K562 (cell line): ENCODE measurements around the gene HIPK1. TPM values are rescaled to one million over a fixed set of nuclear protein-coding genes. Genes with fewer than 3 reads are reported as not detected.

Experiments used
- ATAC-seq: fragments of 200-7000 bp; cut with Tn5 transposase; 3 replicates; pipeline ENCODE4 v1.9.1; 2020; ENCODE audit warnings: moderate library complexity
- BruUV-seq: library from RNA; stranded (reverse); fragments of 400-500 nt; replicated peaks from 2 replicates; lab custom pipeline; 2021; lab: Mats Ljungman, UMichigan
- CTCF ChIA-PET: fragments of 300-600 bp; formaldehyde crosslinking; extraction: SDS; loops from one replicate; lab custom pipeline; 2021; ENCODE audit warnings: low intra/inter-chr PET ratio; lab: Yijun Ruan, JAX
- POLR2A ChIA-PET: fragments of 300-600, 350-650 bp; sonication (Branson Sonifier 250); formaldehyde crosslinking; extraction: SDS; loops from one replicate; lab custom pipeline; 2021; ENCODE audit warnings: antibody characterized with exemption, inconsistent platforms; lab: Yijun Ruan, JAX
- DNase-seq, 4 experiments: peaks; one replicate each; pipeline versions ENCODE4 v3.0.0 to v3.0.0-alpha.2; 2011 to 2018; ENCODE audit warnings: low spot score in 3 of 4, mixed read lengths in 3 of 4; ENCODE audit errors: extremely low read depth in 1 of 4
- FAIRE-seq: peaks from 2 replicates; lab custom pipeline; 2011; peaks lifted over from hg19 to GRCh38; lab: Jason Lieb, UNC
- H2AFZ ChIP-seq: 2 replicates; pipeline ENCODE4 v1.6.0; 2011; ENCODE audit warnings: low read depth, low read length, control low read depth, inconsistent platforms
- H3K27ac ChIP-seq: fragments of 200-600 bp; 3 replicates; pipeline ENCODE4 v1.8.0; 2011; ENCODE audit warnings: low read depth, mild to moderate bottlenecking, control low read depth, inconsistent platforms, low read length, moderate library complexity, mixed read lengths; ENCODE audit errors: extremely low read depth
- H3K27me3 ChIP-seq, 2 experiments: fragments of 300-600 bp in 1 of 2; 2 replicates in 1 of 2; 3 replicates in 1 of 2; pipeline versions ENCODE4 v1.6.0 to v1.8.0; 2011; ENCODE audit warnings: inconsistent platforms in 2 of 2, low read length in 2 of 2, mild to moderate bottlenecking in 1 of 2, mixed read lengths in 1 of 2, moderate library complexity in 1 of 2; ENCODE audit not compliant: control insufficient read depth in 2 of 2, insufficient read depth in 2 of 2
- H3K36me3 ChIP-seq: fragments of 300-600 bp; 3 replicates; pipeline ENCODE4 v1.8.0; 2011; ENCODE audit warnings: mild to moderate bottlenecking, low read length, inconsistent platforms; ENCODE audit not compliant: control insufficient read depth, insufficient read depth
- H3K4me1 ChIP-seq, 2 experiments: fragments of 200-600 bp in 1 of 2; replicated peaks in 1 of 2; 2 replicates in 1 of 2; 3 replicates in 1 of 2; pipeline versions ENCODE4 v1.5.1 to v1.8.0; 2011; ENCODE audit warnings: inconsistent platforms in 2 of 2, low read length in 2 of 2, mild to moderate bottlenecking in 1 of 2, mixed read lengths in 1 of 2, moderate library complexity in 1 of 2; ENCODE audit not compliant: control insufficient read depth in 2 of 2, insufficient read depth in 2 of 2
- H3K4me2 ChIP-seq: 2 replicates; pipeline ENCODE4 v1.6.1; 2011; ENCODE audit warnings: low read length, control low read depth, inconsistent platforms, mixed read lengths; ENCODE audit not compliant: insufficient read depth
- H3K4me3 ChIP-seq: fragments of 200-600 bp; sonication (generic), shearing (Covaris generic); 2 replicates; pipeline ENCODE4 v1.5.1; 2016; ENCODE audit warnings: control low read depth, inconsistent platforms
- H3K79me2 ChIP-seq: fragments of 200-600 bp; 3 replicates; pipeline ENCODE4 v1.8.0; 2011; ENCODE audit warnings: low read length, inconsistent platforms; ENCODE audit not compliant: control insufficient read depth, insufficient read depth
- H3K9ac ChIP-seq, 2 experiments: 2 replicates each; pipeline versions ENCODE4 v1.6.0 to v1.6.1; 2011; ENCODE audit warnings: low read depth in 2 of 2, low read length in 2 of 2, control low read depth in 1 of 2, inconsistent platforms in 1 of 2, mild to moderate bottlenecking in 1 of 2, mixed read lengths in 1 of 2; ENCODE audit not compliant: insufficient read depth in 1 of 2
- H3K9me1 ChIP-seq: one replicate; pipeline ENCODE4 v1.6.0; 2011; ENCODE audit warnings: inconsistent platforms, mild to moderate bottlenecking, low read length, moderate library complexity; ENCODE audit not compliant: control insufficient read depth, insufficient read depth
- H3K9me3 ChIP-seq: replicated peaks from 2 replicates; pipeline ENCODE4 v1.5.1; 2011; ENCODE audit warnings: low read depth, low read length, inconsistent platforms; ENCODE audit not compliant: control insufficient read depth, insufficient read depth
- H4K20me1 ChIP-seq: replicated peaks from 2 replicates; pipeline ENCODE4 v1.6.1; 2011; ENCODE audit warnings: low read length, inconsistent platforms, mixed read lengths; ENCODE audit not compliant: control insufficient read depth, insufficient read depth
- EHMT2 ChIP-seq: fragments of 450-650 bp; IDR thresholded peaks from 2 replicates; pipeline ENCODE4 v1.6.1; 2018; ENCODE audit warnings: antibody characterized with exemption
- POLR3G ChIP-seq: IDR thresholded peaks from 2 replicates; pipeline ENCODE4 v1.6.1; 2011; ENCODE audit not compliant: insufficient read length, insufficient replicate concordance; ENCODE audit errors: extremely low read depth
- SLC30A9 ChIP-seq: fragments of 250-450 bp; sonication (Bioruptor Pico); IDR thresholded peaks from 2 replicates; pipeline ENCODE4 v1.8.0; 2022; ENCODE audit warnings: mild to moderate bottlenecking, moderate library complexity
- SMARCA5 ChIP-seq: fragments of 450-650 bp; IDR thresholded peaks from 2 replicates; pipeline ENCODE4 v1.6.1; 2016
- ZNF282 ChIP-seq: sonication (generic); formaldehyde crosslinking; IDR thresholded peaks from 2 replicates; pipeline ENCODE4 v1.8.1; 2023; ENCODE audit warnings: missing genetic modification reagents
- ZNF444 ChIP-seq: fragments of 250-450 bp; sonication (Bioruptor Pico); IDR thresholded peaks from 2 replicates; pipeline ENCODE4 v1.4.0; 2020; ENCODE audit warnings: mild to moderate bottlenecking, moderate library complexity
- ZNF583 ChIP-seq: fragments of 250-450 bp; sonication (Bioruptor Pico); IDR thresholded peaks from 2 replicates; pipeline ENCODE4 v1.4.0; 2020
- WGBS: fragments of 100-300 bp; shearing (Covaris generic); methylation state at CpG from one replicate; pipeline ENCODE4 v1.1.6; 2016; ENCODE audit warnings: low coverage, mixed read lengths; ENCODE audit not compliant: insufficient coverage; ENCODE audit errors: missing lambda C conversion rate; 5-methylcytosine and 5-hydroxymethylcytosine counted together
- in situ Hi-C: fragments of 300-500 bp; cut with MboI; formaldehyde crosslinking; loops from 4 replicates; pipeline ENCODE4 v1.15.0; 2018; ENCODE audit warnings: inconsistent platforms, mixed read lengths
- intact Hi-C: fragments of 100-400 bp; cut with micrococcal nuclease; formaldehyde crosslinking; loops from 2 replicates; pipeline ENCODE4 v1.14.2; 2022
- polyA plus RNA-seq, 8 experiments: library from polyadenylated mRNA; depleted of rRNA in 4 of 8; stranded (reverse) in 5 of 8; unstranded in 3 of 8; fragments of >200 nt; fragmentation: Nextera tagmentation in 2 of 8; fragmentation: Illumina TruSeq in 1 of 8; extraction: Ambion mirVana in 2 of 8; extraction: Trizol in 1 of 8; gene quantifications; 2 replicates each; pipeline versions ENCODE4 v1.2.1 to v1.2.3, GENCODE V29; 2011 to 2014; ENCODE audit warnings: inconsistent platforms in 1 of 8, missing spikeins in 1 of 8
- total RNA-seq, 7 experiments: library from RNA; depleted of rRNA in 6 of 7; stranded (reverse); fragments of >200 nt in 6 of 7; fragmentation: Illumina TruSeq in 2 of 7; extraction: Trizol in 2 of 7; gene quantifications; 2 replicates each; pipeline versions ENCODE4 v1.2.1 to v1.2.3, GENCODE V29; 2011 to 2021; ENCODE audit warnings: low replicate concordance in 1 of 7
- TF ChIP-seq, protein P1 (sequence below): fragments of 250-450 bp; sonication (Bioruptor Pico); IDR thresholded peaks from 2 replicates; pipeline ENCODE4 v1.8.0; 2021; ENCODE audit warnings: moderate library complexity, mild to moderate bottlenecking, inconsistent platforms
- TF ChIP-seq, protein P2 (sequence below): fragments of 450-650 bp; IDR thresholded peaks from one replicate; pipeline ENCODE4 v1.6.1; 2018; ENCODE audit warnings: mild to moderate bottlenecking, moderate library complexity; ENCODE audit not compliant: partially characterized antibody
- TF ChIP-seq, protein P3 (sequence below): fragments of 250-450 bp; sonication (Bioruptor Pico); IDR thresholded peaks from 2 replicates; pipeline ENCODE4 v1.5.1; 2021; ENCODE audit warnings: mild to moderate bottlenecking

The HIPK1 gene
- total and polyA plus RNA-seq, 9 of the 15 experiments (the other 6 are each of a cell fraction or from before 2014, with no cell fraction given): 10.0 to 57.9 (median 29.6) TPM

DNA sequence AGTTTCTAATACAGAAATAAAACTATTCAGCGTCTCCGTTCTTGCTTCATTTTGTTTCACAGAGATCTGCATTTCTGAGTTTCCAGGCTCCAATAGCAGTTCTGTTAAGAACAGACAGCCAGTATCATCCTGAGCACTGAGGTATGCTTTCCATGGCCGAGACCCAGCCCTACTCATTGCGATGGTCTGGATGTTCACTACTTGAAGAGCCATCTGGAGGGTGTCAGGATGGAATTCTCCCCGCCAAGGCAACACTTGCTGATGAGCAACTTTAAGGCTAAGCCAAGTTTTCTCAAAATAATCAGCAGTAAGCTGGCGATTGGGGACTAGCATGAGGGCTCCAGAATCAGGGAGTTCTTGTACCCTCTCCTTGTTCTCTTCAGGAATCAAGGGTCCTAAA is 34.0 kb upstream of the HIPK1 start:
- intact Hi-C loops: no loop called here
- TSS peak; percentile 21 for BruUV-seq
- POLR2A ChIA-PET: interaction anchor here (0.9 to 2.5 kb wide), 4 partner anchors 9 to 26 kb away, joined by 4 to 8 read pairs (median 5); partner anchors contain the start of genes AP4B1 and DCLRE1B

More for the DNA sequence above, 34.0 kb upstream of the HIPK1 start:
- no peak for FAIRE-seq
- H3K4me1 ChIP-seq: no peaks in the 10 kb centered on the region
- DNase-seq: no peak
- no peak overlapping the region for H3K4me3 ChIP-seq
- no peaks in the 10 kb centered on the region for H3K27me3 ChIP-seq
- no peak overlapping the region for H3K27ac ChIP-seq
- no peak overlapping the region for H3K9ac ChIP-seq
- H3K79me2 ChIP-seq: no peaks in the 10 kb centered on the region
- H4K20me1 ChIP-seq: no peaks in the 10 kb centered on the region
- H3K9me1 ChIP-seq: no peaks in the 10 kb centered on the region
- TF ChIP-seq POLR3G (no peak), EHMT2 (no peak), ZNF444 (CRISPR knock-in tag) (no peak), SMARCA5 (no peak), ZNF583 (no peak), ZNF282 (CRISPR knock-in tag) (no peak), SLC30A9 (CRISPR knock-in tag) (no peak)
- TF ChIP-seq, protein P1, sequence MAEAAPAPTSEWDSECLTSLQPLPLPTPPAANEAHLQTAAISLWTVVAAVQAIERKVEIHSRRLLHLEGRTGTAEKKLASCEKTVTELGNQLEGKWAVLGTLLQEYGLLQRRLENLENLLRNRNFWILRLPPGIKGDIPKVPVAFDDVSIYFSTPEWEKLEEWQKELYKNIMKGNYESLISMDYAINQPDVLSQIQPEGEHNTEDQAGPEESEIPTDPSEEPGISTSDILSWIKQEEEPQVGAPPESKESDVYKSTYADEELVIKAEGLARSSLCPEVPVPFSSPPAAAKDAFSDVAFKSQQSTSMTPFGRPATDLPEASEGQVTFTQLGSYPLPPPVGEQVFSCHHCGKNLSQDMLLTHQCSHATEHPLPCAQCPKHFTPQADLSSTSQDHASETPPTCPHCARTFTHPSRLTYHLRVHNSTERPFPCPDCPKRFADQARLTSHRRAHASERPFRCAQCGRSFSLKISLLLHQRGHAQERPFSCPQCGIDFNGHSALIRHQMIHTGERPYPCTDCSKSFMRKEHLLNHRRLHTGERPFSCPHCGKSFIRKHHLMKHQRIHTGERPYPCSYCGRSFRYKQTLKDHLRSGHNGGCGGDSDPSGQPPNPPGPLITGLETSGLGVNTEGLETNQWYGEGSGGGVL (CRISPR knock-in tag): no peak
- TF ChIP-seq, protein P2, sequence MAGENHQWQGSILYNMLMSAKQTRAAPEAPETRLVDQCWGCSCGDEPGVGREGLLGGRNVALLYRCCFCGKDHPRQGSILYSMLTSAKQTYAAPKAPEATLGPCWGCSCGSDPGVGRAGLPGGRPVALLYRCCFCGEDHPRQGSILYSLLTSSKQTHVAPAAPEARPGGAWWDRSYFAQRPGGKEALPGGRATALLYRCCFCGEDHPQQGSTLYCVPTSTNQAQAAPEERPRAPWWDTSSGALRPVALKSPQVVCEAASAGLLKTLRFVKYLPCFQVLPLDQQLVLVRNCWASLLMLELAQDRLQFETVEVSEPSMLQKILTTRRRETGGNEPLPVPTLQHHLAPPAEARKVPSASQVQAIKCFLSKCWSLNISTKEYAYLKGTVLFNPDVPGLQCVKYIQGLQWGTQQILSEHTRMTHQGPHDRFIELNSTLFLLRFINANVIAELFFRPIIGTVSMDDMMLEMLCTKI: no peak
- TF ChIP-seq, protein P3, sequence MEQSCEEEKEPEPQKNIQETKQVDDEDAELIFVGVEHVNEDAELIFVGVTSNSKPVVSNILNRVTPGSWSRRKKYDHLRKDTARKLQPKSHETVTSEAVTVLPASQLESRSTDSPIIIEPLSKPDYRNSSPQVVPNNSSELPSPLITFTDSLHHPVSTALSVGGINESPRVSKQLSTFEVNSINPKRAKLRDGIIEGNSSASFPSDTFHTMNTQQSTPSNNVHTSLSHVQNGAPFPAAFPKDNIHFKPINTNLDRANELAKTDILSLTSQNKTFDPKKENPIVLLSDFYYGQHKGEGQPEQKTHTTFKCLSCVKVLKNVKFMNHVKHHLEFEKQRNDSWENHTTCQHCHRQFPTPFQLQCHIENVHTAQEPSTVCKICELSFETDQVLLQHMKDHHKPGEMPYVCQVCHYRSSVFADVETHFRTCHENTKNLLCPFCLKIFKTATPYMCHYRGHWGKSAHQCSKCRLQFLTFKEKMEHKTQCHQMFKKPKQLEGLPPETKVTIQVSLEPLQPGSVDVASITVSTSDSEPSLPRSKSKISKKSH: no peak
- H3K4me2 ChIP-seq: no peak overlapping the region
- no peak overlapping the region for H2AFZ ChIP-seq
- in situ Hi-C loops: no loop called here
- H3K36me3 ChIP-seq: peaks cover 51% of the 10 kb centered on the region
- WGBS: 92% methylated on average over 6 of the region's 6 CpGs
- CTCF ChIA-PET: no interaction called here
- no peaks in the 10 kb centered on the region for H3K9me3 ChIP-seq
- no peak for ATAC-seq
